OCI-LY3 (cell line): ENCODE results near the gene MSH4.

Source experiments
- EZH2phosphoT487 ChIP-seq: fragments of 200-600 bp; shearing (Covaris generic); IDR thresholded peaks from 2 replicates; pipeline ENCODE4 v1.6.1; 2018; ENCODE audit warnings: antibody characterized with exemption, mixed run types, low read depth
- TF ChIP-seq, protein P1 (sequence below): fragments of 200-600, 300-600 bp; sonication (generic); IDR thresholded peaks from 2 replicates; pipeline ENCODE4 v1.5.1; 2014; ENCODE audit warnings: antibody characterized with exemption, low read length, low read depth

DNA sequence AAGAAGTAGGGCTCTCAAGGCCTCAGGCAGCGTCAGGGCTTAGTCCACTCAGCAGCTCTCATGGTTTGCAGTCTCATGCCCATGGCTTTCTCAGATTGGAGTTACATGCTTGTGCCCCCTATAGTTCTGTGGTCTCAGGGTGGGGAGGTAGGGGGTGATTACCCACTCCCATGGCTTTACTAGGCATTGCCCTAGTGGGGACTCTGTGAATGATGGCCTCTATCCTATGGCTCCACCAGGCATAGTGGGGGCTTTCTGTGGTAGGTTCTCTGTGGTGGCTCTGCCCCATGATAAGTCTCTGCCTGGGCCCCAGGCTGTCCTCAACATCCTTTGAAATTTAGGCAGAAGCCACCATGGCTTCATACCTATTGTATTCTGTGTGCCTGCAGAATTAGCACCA, 48.9 kb downstream of the MSH4 start:
- TF ChIP-seq, protein P1, sequence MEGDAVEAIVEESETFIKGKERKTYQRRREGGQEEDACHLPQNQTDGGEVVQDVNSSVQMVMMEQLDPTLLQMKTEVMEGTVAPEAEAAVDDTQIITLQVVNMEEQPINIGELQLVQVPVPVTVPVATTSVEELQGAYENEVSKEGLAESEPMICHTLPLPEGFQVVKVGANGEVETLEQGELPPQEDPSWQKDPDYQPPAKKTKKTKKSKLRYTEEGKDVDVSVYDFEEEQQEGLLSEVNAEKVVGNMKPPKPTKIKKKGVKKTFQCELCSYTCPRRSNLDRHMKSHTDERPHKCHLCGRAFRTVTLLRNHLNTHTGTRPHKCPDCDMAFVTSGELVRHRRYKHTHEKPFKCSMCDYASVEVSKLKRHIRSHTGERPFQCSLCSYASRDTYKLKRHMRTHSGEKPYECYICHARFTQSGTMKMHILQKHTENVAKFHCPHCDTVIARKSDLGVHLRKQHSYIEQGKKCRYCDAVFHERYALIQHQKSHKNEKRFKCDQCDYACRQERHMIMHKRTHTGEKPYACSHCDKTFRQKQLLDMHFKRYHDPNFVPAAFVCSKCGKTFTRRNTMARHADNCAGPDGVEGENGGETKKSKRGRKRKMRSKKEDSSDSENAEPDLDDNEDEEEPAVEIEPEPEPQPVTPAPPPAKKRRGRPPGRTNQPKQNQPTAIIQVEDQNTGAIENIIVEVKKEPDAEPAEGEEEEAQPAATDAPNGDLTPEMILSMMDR = no peak
- TF ChIP-seq EZH2phosphoT487 = no peak
